ENCODE data around the gene BARX1. TPM values are rescaled to one million over a fixed set of nuclear protein-coding genes. Genes with fewer than 3 reads are reported as not detected.

Gene BARX1
- total and polyA plus RNA-seq, 2 donors (not counting 1 experiment from before 2014, with no cell fraction given): not detected

- Histone ChIP-seq H3K4me2 (ENCODE audit: extremely low read depth, insufficient read depth, low read length) (no peak overlapping the region), H3K9me3 (ENCODE audit: control insufficient read depth, insufficient read depth, low read depth, low read length) (no peaks in the 10 kb centered on the region), H3K36me3 (ENCODE audit: control insufficient read depth, insufficient read depth, low read length) (no peaks in the 10 kb centered on the region), H2AFZ (ENCODE audit: low read length) (no peak overlapping the region), H3K27ac (ENCODE audit: insufficient read depth, low read length) (no peak overlapping the region), H3K4me1 (ENCODE audit: control insufficient read depth, extremely low read depth, insufficient read depth, low read length) (no peaks in the 10 kb centered on the region), H3K27me3 (ENCODE audit: control insufficient read depth, insufficient read depth, low read length) (no peaks in the 10 kb centered on the region), H3K79me2 (ENCODE audit: control insufficient read depth, insufficient read depth, low read length) (no peaks in the 10 kb centered on the region), H4K20me1 (ENCODE audit: control insufficient read depth, extremely low read depth, insufficient read depth, low read length) (no peaks in the 10 kb centered on the region), H3K9ac (ENCODE audit: insufficient read depth, low read length) (no peak overlapping the region), H3K4me3 (replicated peaks in 1 of 4; ENCODE audit: control extremely low read depth in 1 of 4, insufficient read depth in 1 of 4, low read depth in 3 of 4, low read length in 4 of 4) (no peak overlapping the region)
- no peak for DNase-seq (ENCODE audit: low read depth in 2 of 2)
- TF ChIP-seq CTCF (conservative IDR thresholded peaks at IDR 0.05 in 1 of 2, IDR thresholded peaks at IDR 0.05 in 1 of 2; ENCODE audit: low read depth in 1 of 2, low read length in 2 of 2) (no peak), EZH2 (IDR thresholded peaks at IDR 0.05; ENCODE audit: low read length, missing control alignments) (no peak)
Observed at GRCh38 chr9:93910196-93910595, 45.0 kb downstream of the BARX1 start.

GRCh38 chr9:93909242-93909616 is 45.9 kb downstream of the BARX1 start:
- no peaks in the 10 kb centered on the region for H3K4me1 ChIP-seq (ENCODE audit: control insufficient read depth, extremely low read depth, insufficient read depth, low read length)
- no peaks in the 10 kb centered on the region for H3K27me3 ChIP-seq (ENCODE audit: control insufficient read depth, insufficient read depth, low read length)
- DNase-seq (ENCODE audit: low read depth in 2 of 2): no peak
- H3K4me3 ChIP-seq (replicated peaks in 1 of 4; ENCODE audit: control extremely low read depth in 1 of 4, insufficient read depth in 1 of 4, low read depth in 3 of 4, low read length in 4 of 4): no peak overlapping the region
- H2AFZ ChIP-seq (ENCODE audit: low read length): no peak overlapping the region
- no peak overlapping the region for H3K9ac ChIP-seq (ENCODE audit: insufficient read depth, low read length)
- H3K4me2 ChIP-seq (ENCODE audit: extremely low read depth, insufficient read depth, low read length): no peak overlapping the region
- TF ChIP-seq EZH2 (IDR thresholded peaks at IDR 0.05; ENCODE audit: low read length, missing control alignments): no peak
- TF ChIP-seq CTCF (conservative IDR thresholded peaks at IDR 0.05 in 1 of 2, IDR thresholded peaks at IDR 0.05 in 1 of 2; ENCODE audit: low read depth in 1 of 2, low read length in 2 of 2): no peak
- no peaks in the 10 kb centered on the region for H3K9me3 ChIP-seq (ENCODE audit: control insufficient read depth, insufficient read depth, low read depth, low read length)
- no peaks in the 10 kb centered on the region for H3K79me2 ChIP-seq (ENCODE audit: control insufficient read depth, insufficient read depth, low read length)
- no peaks in the 10 kb centered on the region for H4K20me1 ChIP-seq (ENCODE audit: control insufficient read depth, extremely low read depth, insufficient read depth, low read length)
- H3K27ac ChIP-seq (ENCODE audit: insufficient read depth, low read length): no peak overlapping the region
- H3K36me3 ChIP-seq (ENCODE audit: control insufficient read depth, insufficient read depth, low read length): no peaks in the 10 kb centered on the region

GRCh38 chr9:93908591-93909241 is 46.4 kb downstream of the BARX1 start:
- TF ChIP-seq EZH2 (IDR thresholded peaks at IDR 0.05; ENCODE audit: low read length, missing control alignments): no peak
- TF ChIP-seq CTCF (conservative IDR thresholded peaks at IDR 0.05 in 1 of 2, IDR thresholded peaks at IDR 0.05 in 1 of 2; ENCODE audit: low read depth in 1 of 2, low read length in 2 of 2): no peak
- Histone ChIP-seq H3K9me3 (ENCODE audit: control insufficient read depth, insufficient read depth, low read depth, low read length) (no peaks in the 10 kb centered on the region), H3K27me3 (ENCODE audit: control insufficient read depth, insufficient read depth, low read length) (no peaks in the 10 kb centered on the region), H3K4me1 (ENCODE audit: control insufficient read depth, extremely low read depth, insufficient read depth, low read length) (no peaks in the 10 kb centered on the region), H3K4me3 (replicated peaks in 1 of 4; ENCODE audit: control extremely low read depth in 1 of 4, insufficient read depth in 1 of 4, low read depth in 3 of 4, low read length in 4 of 4) (no peak overlapping the region), H3K27ac (ENCODE audit: insufficient read depth, low read length) (no peak overlapping the region), H3K79me2 (ENCODE audit: control insufficient read depth, insufficient read depth, low read length) (no peaks in the 10 kb centered on the region), H3K9ac (ENCODE audit: insufficient read depth, low read length) (no peak overlapping the region), H3K4me2 (ENCODE audit: extremely low read depth, insufficient read depth, low read length) (no peak overlapping the region), H4K20me1 (ENCODE audit: control insufficient read depth, extremely low read depth, insufficient read depth, low read length) (no peaks in the 10 kb centered on the region), H3K36me3 (ENCODE audit: control insufficient read depth, insufficient read depth, low read length) (no peaks in the 10 kb centered on the region), H2AFZ (ENCODE audit: low read length) (no peak overlapping the region)
- DNase-seq (ENCODE audit: low read depth in 2 of 2): no peak

All from fibroblast of lung (primary cell).